Neural progenitor cell (in vitro differentiated cells): ENCODE results near the gene OGG1.

Experiments
- EZH2 ChIP-seq: fragments of 200-600 bp; sonication (generic); IDR thresholded peaks from 2 replicates; pipeline ENCODE4 v1.6.1; 2017; ENCODE audit warnings: antibody characterized with exemption, mild to moderate bottlenecking, moderate library complexity
- TF ChIP-seq, protein P1 (sequence below): fragments of 200-600 bp; sonication (generic); IDR thresholded peaks from 2 replicates; pipeline ENCODE4 v1.5.1; 2017; ENCODE audit warnings: antibody characterized with exemption, mild to moderate bottlenecking

DNA sequence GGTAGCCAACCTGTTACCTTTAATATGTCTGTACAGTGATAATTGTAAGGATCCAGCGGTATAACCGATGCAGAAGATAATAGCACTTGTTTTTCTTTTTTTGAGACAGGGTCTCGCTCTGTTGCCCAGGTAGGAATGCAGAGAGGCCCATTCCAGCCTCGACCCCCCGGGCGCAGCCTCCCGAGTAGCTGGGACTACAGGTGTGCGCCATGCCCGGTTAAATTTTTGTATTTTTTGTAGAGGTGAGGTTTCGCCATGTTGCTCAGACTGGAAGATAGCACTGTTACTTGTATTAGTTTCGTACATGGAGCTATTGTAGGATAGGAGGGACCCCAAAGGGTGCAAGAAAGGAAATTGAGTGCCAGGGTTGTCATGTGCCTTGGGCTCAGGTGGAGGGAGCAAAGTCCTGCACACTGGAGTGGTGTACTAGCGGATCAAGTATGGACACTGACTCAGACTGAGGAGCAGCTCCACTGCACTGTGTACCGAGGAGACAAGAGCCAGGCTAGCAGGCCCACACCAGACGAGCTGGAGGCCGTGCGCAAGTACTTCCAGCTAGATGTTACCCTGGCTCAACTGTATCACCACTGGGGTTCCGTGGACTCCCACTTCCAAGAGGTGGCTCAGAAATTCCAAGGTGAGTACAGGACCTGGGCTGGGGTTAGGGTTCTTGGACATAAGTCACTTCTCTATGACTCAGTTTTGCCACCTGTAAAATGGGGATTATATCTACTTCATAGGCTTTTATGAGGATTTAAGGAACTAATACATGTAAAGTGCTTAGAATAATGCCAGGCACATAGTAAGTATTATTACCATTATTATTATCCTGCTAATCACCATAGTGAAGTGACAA, 1.0 kb downstream of the OGG1 start:
- TF ChIP-seq, protein P1, sequence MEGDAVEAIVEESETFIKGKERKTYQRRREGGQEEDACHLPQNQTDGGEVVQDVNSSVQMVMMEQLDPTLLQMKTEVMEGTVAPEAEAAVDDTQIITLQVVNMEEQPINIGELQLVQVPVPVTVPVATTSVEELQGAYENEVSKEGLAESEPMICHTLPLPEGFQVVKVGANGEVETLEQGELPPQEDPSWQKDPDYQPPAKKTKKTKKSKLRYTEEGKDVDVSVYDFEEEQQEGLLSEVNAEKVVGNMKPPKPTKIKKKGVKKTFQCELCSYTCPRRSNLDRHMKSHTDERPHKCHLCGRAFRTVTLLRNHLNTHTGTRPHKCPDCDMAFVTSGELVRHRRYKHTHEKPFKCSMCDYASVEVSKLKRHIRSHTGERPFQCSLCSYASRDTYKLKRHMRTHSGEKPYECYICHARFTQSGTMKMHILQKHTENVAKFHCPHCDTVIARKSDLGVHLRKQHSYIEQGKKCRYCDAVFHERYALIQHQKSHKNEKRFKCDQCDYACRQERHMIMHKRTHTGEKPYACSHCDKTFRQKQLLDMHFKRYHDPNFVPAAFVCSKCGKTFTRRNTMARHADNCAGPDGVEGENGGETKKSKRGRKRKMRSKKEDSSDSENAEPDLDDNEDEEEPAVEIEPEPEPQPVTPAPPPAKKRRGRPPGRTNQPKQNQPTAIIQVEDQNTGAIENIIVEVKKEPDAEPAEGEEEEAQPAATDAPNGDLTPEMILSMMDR: no peak
- TF ChIP-seq EZH2: no peak
